ENCODE data around the gene RNF112.

RNF112 gene

GRCh38 chr17:19376811-19377210 is 34.2 kb upstream of the RNF112 start:
- peak; percentile 29 for DNase-seq

GRCh38 chr17:19377602-19378415 is 33.2 kb upstream of the RNF112 start:
- DNase-seq: peak; percentile 92

- DNase-seq: no peak
Observed at GRCh38 chr17:19378416-19379360, 32.3 kb upstream of the RNF112 start, which contains the start of gene MAPK7. MAPK7 (plus strand) TSS chr17:19378498; CDS start chr17:19378901, 403 bp downstream.

- no peak for DNase-seq
Observed at GRCh38 chr17:19379361-19380065, 31.5 kb upstream of the RNF112 start.

- no peak for DNase-seq
Observed at GRCh38 chr17:19380481-19381301, 30.3 kb upstream of the RNF112 start.

GRCh38 chr17:19381361-19381740 is 29.7 kb upstream of the RNF112 start:
- no peak for DNase-seq

- no peak for DNase-seq
Observed at GRCh38 chr17:19381741-19382444, 29.1 kb upstream of the RNF112 start.

GRCh38 chr17:19382531-19383444 is 28.2 kb upstream of the RNF112 start:
- no peak for DNase-seq

- no peak for DNase-seq
Observed at GRCh38 chr17:19383681-19384470, 27.2 kb upstream of the RNF112 start.

GRCh38 chr17:19384723-19385391 is 26.2 kb upstream of the RNF112 start:
- DNase-seq: no peak

- DNase-seq: no peak
Observed at GRCh38 chr17:19385521-19385983, 25.5 kb upstream of the RNF112 start.

- DNase-seq: no peak
Observed at GRCh38 chr17:19386051-19386929, 24.7 kb upstream of the RNF112 start.

- DNase-seq: no peak
Observed at GRCh38 chr17:19386974-19387920, 23.8 kb upstream of the RNF112 start, which contains the start of gene MFAP4. MFAP4 (minus strand) TSS chr17:19387190; CDS start chr17:19387155, 35 bp downstream.

- DNase-seq: no peak
Observed at GRCh38 chr17:19387921-19388521, 23.0 kb upstream of the RNF112 start.

- DNase-seq: no peak
Observed at GRCh38 chr17:19388791-19389785, 21.9 kb upstream of the RNF112 start.

Measured in NCI-H526 treated with DMSO at 0.1 percent for 48 hours (cell line).